Spleen (tissue), 7 donors: Measurements from ENCODE around the gene CRK.

ENCODE experiments used
- POLR2A ChIP-seq, 3 donors: fragments of 450-650 bp; IDR thresholded peaks; one replicate each; pipeline ENCODE4 v1.5.1; 2017; ENCODE audit warnings: antibody characterized with exemption in 3 of 3, mild to moderate bottlenecking in 1 of 3
- POLR2AphosphoS5 ChIP-seq, 3 donors: sonication (generic); formaldehyde crosslinking; IDR thresholded peaks; one replicate each; pipeline ENCODE4 v1.5.1; 2017; ENCODE audit warnings: antibody characterized with exemption in 3 of 3
- TF ChIP-seq, protein P1 (sequence below), 11 experiments: fragments of 200-600 bp in 7 of 11; fragments of 450-650 bp in 4 of 11; sonication (generic) in 4 of 11; IDR thresholded peaks in 8 of 11; conservative IDR thresholded peaks in 3 of 11; 1 replicate in 7 of 11; 2 replicates in 4 of 11; pipeline versions ENCODE4 v1.4.0 to v1.8.0; 2016 to 2021; ENCODE audit warnings: antibody characterized with exemption in 11 of 11, inconsistent platforms in 4 of 11, mild to moderate bottlenecking in 1 of 11
- donor health status: DM: no; HTN: no; CAD: no; lungs with moderate emphysema.
- donor health status: DM: no; HTN: no; CAD: no.
- donor health status: DM: no; HTN: no; CAD: no.

DNA sequence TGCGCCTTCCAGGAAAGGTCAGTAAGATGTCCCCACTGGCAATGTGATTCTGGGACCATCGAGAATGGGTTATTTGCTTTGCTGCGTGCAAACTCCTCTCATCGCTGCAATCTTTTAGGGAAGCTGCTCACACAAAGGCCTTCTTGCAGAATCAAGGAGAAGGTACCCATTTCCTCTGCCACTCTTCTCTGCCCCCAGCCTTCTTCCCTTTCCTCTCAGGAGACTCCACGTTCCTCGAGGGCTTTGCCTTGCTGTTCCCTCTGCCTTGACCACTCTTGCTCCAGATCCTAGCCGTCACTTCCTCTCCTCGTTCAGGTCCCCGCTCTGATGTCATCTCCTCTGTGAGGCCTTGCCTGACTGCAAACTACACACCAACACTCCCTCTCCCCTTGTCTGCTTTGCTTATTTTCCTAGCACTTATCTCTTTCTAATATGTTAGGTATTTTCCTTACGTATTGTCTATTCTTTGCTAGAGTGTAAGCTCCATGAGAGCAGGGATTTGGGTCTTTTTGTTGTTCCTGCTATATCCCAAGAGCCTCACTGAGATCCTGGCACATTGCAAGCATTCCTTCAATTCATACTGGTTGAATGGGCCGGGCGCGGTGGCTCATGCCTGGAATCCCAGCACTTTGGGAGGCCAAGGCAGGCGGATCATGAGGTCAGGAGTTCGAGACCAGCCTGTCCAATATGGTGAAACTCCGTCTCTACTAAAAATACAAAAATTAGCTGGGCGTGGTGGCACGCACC, 5.3 kb upstream of the CRK start:
- no peak for TF ChIP-seq POLR2A (IDR thresholded peaks at IDR 0.05)
- TF ChIP-seq, protein P1, sequence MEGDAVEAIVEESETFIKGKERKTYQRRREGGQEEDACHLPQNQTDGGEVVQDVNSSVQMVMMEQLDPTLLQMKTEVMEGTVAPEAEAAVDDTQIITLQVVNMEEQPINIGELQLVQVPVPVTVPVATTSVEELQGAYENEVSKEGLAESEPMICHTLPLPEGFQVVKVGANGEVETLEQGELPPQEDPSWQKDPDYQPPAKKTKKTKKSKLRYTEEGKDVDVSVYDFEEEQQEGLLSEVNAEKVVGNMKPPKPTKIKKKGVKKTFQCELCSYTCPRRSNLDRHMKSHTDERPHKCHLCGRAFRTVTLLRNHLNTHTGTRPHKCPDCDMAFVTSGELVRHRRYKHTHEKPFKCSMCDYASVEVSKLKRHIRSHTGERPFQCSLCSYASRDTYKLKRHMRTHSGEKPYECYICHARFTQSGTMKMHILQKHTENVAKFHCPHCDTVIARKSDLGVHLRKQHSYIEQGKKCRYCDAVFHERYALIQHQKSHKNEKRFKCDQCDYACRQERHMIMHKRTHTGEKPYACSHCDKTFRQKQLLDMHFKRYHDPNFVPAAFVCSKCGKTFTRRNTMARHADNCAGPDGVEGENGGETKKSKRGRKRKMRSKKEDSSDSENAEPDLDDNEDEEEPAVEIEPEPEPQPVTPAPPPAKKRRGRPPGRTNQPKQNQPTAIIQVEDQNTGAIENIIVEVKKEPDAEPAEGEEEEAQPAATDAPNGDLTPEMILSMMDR (IDR thresholded peaks at IDR 0.05 in 8 of 11, conservative IDR thresholded peaks at IDR 0.05 in 3 of 11): no peak
- peak in 1 of 3 donors; percentile 24 for TF ChIP-seq POLR2AphosphoS5 (IDR thresholded peaks at IDR 0.05)
